Stomach (tissue), 9 donors: ENCODE measurements around the gene TFCP2L1. TPM values are rescaled to one million over a fixed set of nuclear protein-coding genes. Genes with fewer than 3 reads are reported as not detected.

Experiments used
- DNase-seq, 2 donors: peaks; one replicate each; pipeline versions ENCODE4 v3.0.0 to v3.0.0-alpha.2; 2013 to 2019
- H3K27ac ChIP-seq, 5 donors: fragments of 200-600 bp in 4 of 5; sonication (generic) in 4 of 5; one replicate each; pipeline ENCODE4 v1.5.1; 2013 to 2019; ENCODE audit warnings: mild to moderate bottlenecking in 1 of 5, moderate library complexity in 1 of 5
- H3K27me3 ChIP-seq, 3 donors: fragments of 200-600 bp; sonication (generic); one replicate each; pipeline ENCODE4 v1.5.1; 2017 to 2019; ENCODE audit warnings: mixed run types in 1 of 3
- H3K36me3 ChIP-seq, 4 donors: fragments of 200-600 bp; sonication (generic); 1 replicate in 3 of 4; 2 replicates in 1 of 4; pipeline ENCODE4 v1.5.1; 2016 to 2019
- H3K4me1 ChIP-seq, 4 donors: fragments of 200-600 bp; sonication (generic); one replicate each; pipeline ENCODE4 v1.5.1; 2016 to 2019
- H3K4me3 ChIP-seq, 4 donors: fragments of 200-600 bp; sonication (generic) in 3 of 4; one replicate each; pipeline ENCODE4 v1.5.1; 2016 to 2019; ENCODE audit warnings: mild to moderate bottlenecking in 1 of 4
- H3K9me3 ChIP-seq, 4 donors: fragments of 200-600 bp; sonication (generic); one replicate each; pipeline ENCODE4 v1.5.1; 2016 to 2019
- CTCF ChIP-seq, 7 experiments: fragments of 450-650 bp in 4 of 7; fragments of 200-600 bp in 3 of 7; sonication (generic) in 3 of 7; IDR thresholded peaks; one replicate each; pipeline ENCODE4 v1.5.1; 2016 to 2019; ENCODE audit warnings: antibody characterized with exemption in 7 of 7, control low read depth in 2 of 7, mild to moderate bottlenecking in 1 of 7
- EP300 ChIP-seq: sonication (generic); formaldehyde crosslinking; IDR thresholded peaks from one replicate; pipeline ENCODE4 v1.6.1; 2017; ENCODE audit warnings: antibody characterized with exemption
- POLR2A ChIP-seq, 4 donors: fragments of 450-650 bp; IDR thresholded peaks; one replicate each; pipeline ENCODE4 v1.6.1; 2016; ENCODE audit warnings: antibody characterized with exemption in 4 of 4, control low read depth in 2 of 4, mild to moderate bottlenecking in 1 of 4, moderate library complexity in 1 of 4
- POLR2AphosphoS5 ChIP-seq, 3 donors: sonication (generic); formaldehyde crosslinking; IDR thresholded peaks; one replicate each; pipeline ENCODE4 v1.6.1; 2016; ENCODE audit warnings: antibody characterized with exemption in 3 of 3
- WGBS, 5 donors: extraction: QIAGEN DNeasy Blood & Tissue Kit in 3 of 5; methylation state at CpG; one replicate each; pipeline versions ENCODE4 v1.1.5 to v1.1.7; 2013 to 2018; 5-methylcytosine and 5-hydroxymethylcytosine counted together
- intact Hi-C: fragments of 100-400 bp; cut with DNase I; formaldehyde crosslinking; loops from one replicate; pipeline ENCODE4 v1.15.1; 2023; ENCODE audit warnings: low total_unique reads
- polyA plus RNA-seq, 3 donors: library from polyadenylated mRNA; stranded (reverse); fragments of 200-250 nt; gene quantifications; one replicate each; pipeline ENCODE4 v1.2.3, GENCODE V29; 2013
- total RNA-seq, 5 donors: library from RNA; depleted of rRNA; stranded (reverse); fragments of >200 nt; gene quantifications; one replicate each; pipeline versions ENCODE4 v1.1.0 to v1.2.3, GENCODE V29; 2014 to 2016
- donor health status: healthy with polysubstance abuse.
- donor health status: Bipolar disorder and iron deficiency.
- donor health status: healthy.

The TFCP2L1 gene
- total and polyA plus RNA-seq, 8 donors, result 6.8 to 154 (median 36.9) TPM

- no peak for DNase-seq
- WGBS, 5 donors, result 87 to 95% (median 93%) methylated on average over 10 of the region's 10 CpGs
- H3K9me3 ChIP-seq, result no peaks in the 10 kb centered on the region
- TF ChIP-seq POLR2AphosphoS5 (IDR thresholded peaks at IDR 0.05) (no peak), POLR2A (IDR thresholded peaks at IDR 0.05) (no peak), CTCF (IDR thresholded peaks at IDR 0.05) (no peak), EP300 (no peak)
- H3K36me3 ChIP-seq, result peaks cover 0 to 12% (median 3%) of the 10 kb centered on the region in 4 donors
- no peak overlapping the region for H3K27ac ChIP-seq
- H3K27me3 ChIP-seq, result peaks cover 0 to 6% (median 0%) of the 10 kb centered on the region in 3 donors
- peaks cover 9 to 24% (median 17%) of the 10 kb centered on the region in 4 donors for H3K4me1 ChIP-seq
- intact Hi-C loops, result no loop called here
- H3K4me3 ChIP-seq, result no peak overlapping the region
Observed at GRCh38 chr2:121214296-121214695, 70.7 kb downstream of the TFCP2L1 start.

GRCh38 chr2:121213386-121213785 lies 71.6 kb downstream of the TFCP2L1 start:
- no peak overlapping the region for H3K4me3 ChIP-seq
- WGBS, 5 donors, result 79 to 89% (median 84%) methylated on average over 8 of the region's 8 CpGs
- H3K36me3 ChIP-seq, result peaks cover 0 to 12% (median under 1%) of the 10 kb centered on the region in 4 donors
- intact Hi-C loops, result no loop called here
- H3K27me3 ChIP-seq, result peaks cover 0 to 6% (median 0%) of the 10 kb centered on the region in 3 donors
- no peaks in the 10 kb centered on the region for H3K9me3 ChIP-seq
- H3K4me1 ChIP-seq, result peaks cover 9 to 24% (median 17%) of the 10 kb centered on the region in 4 donors
- H3K27ac ChIP-seq, result peak overlapping the region in 1 of 5 donors; percentile 17
- DNase-seq, result no peak
- no peak for TF ChIP-seq POLR2A (IDR thresholded peaks at IDR 0.05)
- TF ChIP-seq POLR2AphosphoS5 (IDR thresholded peaks at IDR 0.05), result no peak
- no peak for TF ChIP-seq EP300
- no peak for TF ChIP-seq CTCF (IDR thresholded peaks at IDR 0.05)

- DNase-seq, result no peak
- Histone ChIP-seq H3K27me3 (peaks cover 0 to 6% (median 0%) of the 10 kb centered on the region in 3 donors), H3K4me3 (no peak overlapping the region), H3K9me3 (no peaks in the 10 kb centered on the region), H3K4me1 (peaks cover 9 to 24% (median 17%) of the 10 kb centered on the region in 4 donors), H3K36me3 (peaks cover 0 to 11% (median 0%) of the 10 kb centered on the region in 4 donors), H3K27ac (peak overlapping the region in 3 of 5 donors; percentile 80 to 90 (median 83))
- 87 to 91% (median 88%) methylated on average over 27 to 33 of the region's 33 CpGs for WGBS, 5 donors
- no peak for TF ChIP-seq POLR2AphosphoS5 (IDR thresholded peaks at IDR 0.05)
- no peak for TF ChIP-seq POLR2A (IDR thresholded peaks at IDR 0.05)
- TF ChIP-seq CTCF (IDR thresholded peaks at IDR 0.05), result no peak
- TF ChIP-seq EP300, result no peak
- intact Hi-C loops, result no loop called here
Observed at GRCh38 chr2:121212661-121213325, 72.2 kb downstream of the TFCP2L1 start.

GRCh38 chr2:121211689-121212151 lies 73.3 kb downstream of the TFCP2L1 start:
- no peaks in the 10 kb centered on the region for H3K9me3 ChIP-seq
- peak overlapping the region; percentile 80 to 90 (median 85) for H3K27ac ChIP-seq
- H3K27me3 ChIP-seq, result no peaks in the 10 kb centered on the region
- intact Hi-C loops, result no loop called here
- TF ChIP-seq CTCF (IDR thresholded peaks at IDR 0.05) (no peak), POLR2A (IDR thresholded peaks at IDR 0.05) (no peak), EP300 (no peak), POLR2AphosphoS5 (IDR thresholded peaks at IDR 0.05) (no peak)
- 66 to 84% (median 79%) methylated on average over 8 of the region's 8 CpGs for WGBS, 5 donors
- H3K4me1 ChIP-seq, result peaks cover 9 to 24% (median 17%) of the 10 kb centered on the region in 4 donors
- H3K4me3 ChIP-seq, result no peak overlapping the region
- no peak for DNase-seq
- peaks cover 0 to under 1% (median 0%) of the 10 kb centered on the region in 4 donors for H3K36me3 ChIP-seq
